Embryonic facial prominence (tissue), 1 donor: ENCODE data around the gene TMUB2.
"Not testable (repeated sequence)": the region's sequence is repeated elsewhere in the genome, so short reads cannot be mapped to it uniquely, and the experiment has no call there.

ENCODE experiments used
- DNase-seq: peaks from one replicate; pipeline ENCODE4 v3.0.0-alpha.2; 2016; ENCODE audit errors: extremely low spot score

TMUB2 gene

DNA sequence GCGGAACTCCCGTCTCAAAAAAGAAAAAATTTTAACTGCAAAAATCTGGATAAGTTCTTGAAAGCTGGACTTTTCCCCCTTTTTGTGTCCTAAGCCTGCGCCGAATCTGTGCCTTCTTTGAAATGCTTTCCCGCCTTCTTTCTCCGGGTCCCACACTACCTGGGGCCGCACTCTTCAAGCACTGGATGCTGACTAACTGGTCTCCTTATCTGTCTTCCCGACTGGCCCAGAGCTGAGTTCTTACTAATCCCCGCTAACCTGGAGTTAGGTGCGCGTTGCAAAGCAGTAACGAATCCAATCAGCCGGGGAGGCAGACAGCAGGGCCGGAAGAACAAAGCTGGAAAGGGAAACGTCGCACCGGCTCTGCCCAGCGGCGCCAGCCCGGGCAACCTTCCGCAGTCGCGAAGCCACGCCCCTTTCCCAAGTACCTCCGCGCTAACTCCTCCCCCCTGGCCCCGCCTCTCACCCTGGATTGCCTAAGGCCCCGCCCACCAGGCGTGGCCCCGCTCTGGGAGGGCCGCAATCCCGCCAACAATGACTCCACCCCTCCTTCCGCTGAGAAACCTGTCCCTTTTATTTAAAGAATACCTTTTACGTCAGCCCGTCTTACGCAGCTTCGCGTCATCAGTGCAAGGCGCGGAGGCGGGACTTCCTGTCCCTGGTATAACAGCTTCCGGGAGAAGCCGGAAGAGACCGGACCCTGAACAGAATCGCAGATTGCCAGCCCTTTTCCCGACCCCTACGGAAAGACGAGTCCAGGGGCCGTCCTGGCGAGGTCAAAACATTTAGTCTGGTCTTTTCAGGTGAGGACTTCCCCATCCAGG is at the start of gene TMUB2:
Gene TMUB2 (plus strand): TSS at position 666 of the 824 bp plus-strand sequence. CDS start 737 bp downstream, outside the sequence.
- peak; percentile 100 for DNase-seq

DNA sequence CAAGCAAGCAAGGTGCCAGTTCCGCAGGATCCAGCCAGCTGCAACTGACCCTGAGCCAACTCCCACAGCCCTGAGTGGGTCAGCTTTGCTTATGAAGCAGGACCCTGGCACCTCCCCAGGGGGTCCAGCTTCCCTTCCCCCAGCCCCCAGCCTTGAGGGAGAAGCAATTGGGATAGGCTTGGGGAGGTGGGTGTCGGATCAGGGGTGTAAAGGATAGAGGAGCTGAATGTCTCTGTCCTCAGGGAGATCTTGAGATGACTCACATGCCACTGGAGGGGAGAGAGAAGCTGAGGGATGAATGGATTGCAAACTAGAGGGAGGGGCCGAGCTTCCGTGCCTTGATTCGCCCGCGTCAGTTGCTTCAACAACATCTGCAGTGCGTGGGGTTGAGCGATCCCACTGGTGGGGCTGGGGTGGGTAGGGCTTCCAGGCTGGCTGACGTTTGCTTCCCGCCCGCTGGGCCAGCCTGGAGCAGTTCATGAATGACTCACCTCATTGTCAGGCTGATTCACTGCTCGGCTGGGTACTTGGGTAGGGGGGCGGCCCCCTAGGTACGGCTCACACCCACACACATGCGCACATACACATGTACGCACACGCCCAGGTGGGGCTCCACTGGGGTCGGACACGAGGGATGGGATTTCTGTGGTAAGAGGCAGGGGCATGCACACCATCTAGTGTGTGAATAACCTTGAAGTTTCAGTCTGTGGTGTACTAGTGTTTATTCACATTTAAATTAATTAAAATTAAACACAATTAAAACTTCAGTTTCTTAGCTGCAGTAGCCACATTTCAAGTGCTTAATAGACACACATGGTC is 48.7 kb upstream of the TMUB2 start:
- DNase-seq = peak; percentile 72

DNA sequence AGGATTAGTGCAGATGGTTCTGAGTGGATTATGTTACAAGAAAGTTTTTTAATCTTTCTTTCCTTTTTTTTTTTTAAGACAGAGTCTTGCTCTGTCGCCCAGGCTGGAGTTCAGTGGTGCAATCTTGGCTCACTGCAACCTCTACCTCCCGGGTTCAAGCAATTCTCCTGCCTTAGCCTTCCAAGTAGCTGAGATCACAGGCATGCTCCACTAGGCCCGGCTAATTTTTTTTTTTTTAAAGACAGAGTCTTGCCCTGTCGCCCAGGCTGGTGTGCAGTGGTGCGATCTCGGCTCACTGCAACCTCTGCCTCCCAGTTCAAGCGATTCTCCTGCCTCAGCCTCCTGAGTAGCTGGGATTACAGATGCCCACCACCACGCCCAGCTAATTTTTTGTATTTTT is 42.9 kb upstream of the TMUB2 start:
- not testable (repeated sequence) for DNase-seq

DNA sequence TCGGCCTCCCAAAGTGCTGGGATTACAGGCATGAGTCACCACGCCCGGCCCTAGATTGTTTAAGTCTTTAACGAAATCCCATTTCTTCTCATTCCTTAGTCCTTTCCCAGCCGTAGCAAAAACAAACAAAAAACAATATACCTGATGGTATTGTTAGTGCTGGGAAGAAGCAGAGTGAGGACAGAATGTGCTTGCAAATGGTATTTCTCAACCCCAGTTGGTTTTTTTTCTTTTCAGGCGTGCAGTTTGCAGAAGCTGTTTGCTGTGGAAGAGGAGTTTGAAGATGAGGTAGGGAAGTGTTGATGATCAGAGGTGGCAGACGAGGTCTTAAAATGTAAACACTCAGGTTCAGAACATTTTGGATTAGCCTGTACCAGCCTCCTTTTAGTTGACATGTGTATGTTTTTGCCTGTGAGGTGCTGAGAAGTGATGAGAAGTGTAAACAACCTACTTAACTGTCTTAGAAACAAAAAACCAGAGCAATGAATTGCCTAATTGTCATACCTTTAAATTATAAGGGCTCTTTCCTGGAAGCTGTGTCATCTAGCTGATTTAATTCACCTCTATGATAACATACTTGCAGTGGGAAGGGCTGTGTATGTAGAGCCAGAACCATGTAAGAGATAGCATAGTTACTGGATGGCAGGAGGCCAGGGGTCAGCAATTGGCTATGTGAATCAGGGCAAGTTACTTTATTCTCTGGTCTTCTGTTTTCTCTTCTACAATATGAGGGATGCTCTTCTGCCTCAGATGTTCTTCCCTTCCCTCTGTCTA is 41.6 kb upstream of the TMUB2 start:
- DNase-seq = no peak

DNA sequence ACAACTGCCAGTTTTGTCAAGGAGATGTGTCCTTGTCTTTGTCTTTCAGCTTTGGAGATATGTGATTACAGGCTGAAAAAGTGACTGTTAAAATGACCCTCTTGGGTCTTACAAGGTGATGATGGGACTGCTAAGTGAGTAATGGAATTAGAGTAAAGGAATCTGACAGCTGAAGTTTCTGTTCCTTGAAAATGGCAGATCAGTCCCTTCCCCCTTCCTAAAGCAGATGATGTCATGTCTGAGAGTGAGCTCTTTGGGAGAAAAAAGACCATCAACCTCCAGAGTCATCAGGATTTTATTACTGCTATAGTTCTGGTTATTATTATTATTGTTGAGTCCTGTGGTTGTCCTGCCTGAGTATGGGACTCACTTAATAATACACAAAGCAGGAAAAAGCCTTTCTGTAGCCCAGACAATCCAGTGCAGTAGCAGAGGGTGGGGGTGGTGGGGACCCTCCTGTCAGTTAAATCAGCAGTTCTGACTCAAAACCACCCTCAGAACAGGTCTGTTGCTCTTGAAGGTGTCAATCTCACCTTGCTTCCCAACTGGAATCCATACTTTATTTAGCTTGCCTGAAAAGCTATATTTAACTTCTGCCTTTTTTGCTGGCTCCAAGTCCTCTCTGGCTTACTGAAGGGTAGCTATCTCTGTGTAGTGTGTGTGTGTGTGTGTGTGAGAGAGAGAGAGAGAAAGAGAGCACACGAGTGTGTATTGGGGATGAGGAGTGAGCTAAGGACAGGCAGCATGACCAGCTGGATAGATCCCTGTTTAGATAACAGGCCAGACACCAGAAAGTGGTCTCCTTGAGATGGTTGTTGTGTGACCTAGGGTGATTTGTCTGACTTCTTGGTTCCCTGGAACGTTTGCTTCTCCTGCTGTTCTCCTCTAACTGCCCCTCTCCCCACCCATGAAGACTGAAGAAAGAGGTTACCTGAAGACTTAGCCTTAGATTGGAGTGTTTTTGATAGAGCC is 40.1 kb upstream of the TMUB2 start:
- DNase-seq = no peak

DNA sequence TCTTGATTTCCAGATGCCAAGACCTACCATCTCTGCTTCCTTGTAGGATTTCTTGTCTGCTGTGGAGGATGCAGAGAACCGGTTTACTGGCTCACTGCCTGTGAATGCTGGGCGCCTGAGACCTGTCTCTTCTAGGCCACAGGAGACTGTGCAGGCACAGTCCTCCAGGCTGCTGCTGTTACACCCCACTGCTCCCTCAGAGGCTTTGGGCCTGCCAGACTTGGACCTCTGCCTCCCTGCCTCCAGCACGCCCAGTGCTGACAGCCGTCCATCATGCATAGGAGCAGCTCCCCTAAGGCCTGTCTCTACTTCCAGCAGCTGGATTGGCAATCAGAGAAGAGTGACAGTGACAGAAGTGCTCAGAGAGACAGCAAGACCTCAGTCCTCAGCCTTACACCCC is 39.0 kb upstream of the TMUB2 start:
- DNase-seq = no peak

DNA sequence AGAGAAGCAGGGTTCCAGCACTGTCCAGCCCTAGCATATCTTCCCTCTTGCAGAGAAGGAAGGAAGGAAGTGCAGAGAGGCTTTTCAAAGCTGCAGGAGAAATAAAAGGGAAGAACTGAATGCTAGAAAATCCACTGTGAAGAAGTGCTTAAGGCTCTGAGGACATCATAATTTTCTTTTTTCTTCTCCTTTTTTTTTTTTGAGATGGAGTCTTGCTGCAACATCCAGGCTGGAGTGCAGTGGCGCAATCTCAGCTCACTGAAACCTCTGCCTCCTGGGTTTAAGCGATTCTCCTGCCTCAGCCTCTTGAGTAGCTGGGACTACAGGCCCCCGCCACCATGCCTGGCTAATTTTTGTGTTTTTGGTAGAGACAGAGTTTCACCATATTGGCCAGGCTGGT is 37.7 kb upstream of the TMUB2 start:
- not testable (repeated sequence) for DNase-seq

DNA sequence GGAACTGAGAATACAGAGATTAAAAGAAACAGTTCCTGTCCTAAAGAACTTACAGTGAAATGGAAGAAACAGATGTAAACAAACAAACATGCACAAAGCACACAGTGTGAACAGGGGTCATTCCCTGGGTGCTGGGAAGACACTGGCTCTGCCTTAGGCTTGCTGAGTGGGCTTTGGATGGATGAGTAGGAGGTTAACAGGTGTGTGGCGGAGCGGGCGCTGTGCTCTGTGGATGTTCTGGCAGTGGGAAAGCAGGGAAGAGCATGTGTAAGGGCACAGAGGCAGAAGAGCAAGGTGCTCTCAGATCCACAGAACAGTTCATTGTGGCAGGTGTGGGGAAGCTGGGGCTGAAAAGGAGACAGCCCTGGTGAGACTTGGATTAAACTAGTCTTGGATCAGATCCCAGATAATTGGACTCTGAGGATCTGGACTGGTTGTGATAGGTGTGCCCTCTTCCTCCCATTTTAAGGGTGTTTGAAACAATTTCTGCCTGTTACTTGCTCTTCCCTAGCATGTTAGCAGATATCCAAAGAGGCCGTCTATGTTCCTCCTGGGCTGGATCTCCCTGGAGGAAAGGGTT is 36.9 kb upstream of the TMUB2 start:
- no peak for DNase-seq

DNA sequence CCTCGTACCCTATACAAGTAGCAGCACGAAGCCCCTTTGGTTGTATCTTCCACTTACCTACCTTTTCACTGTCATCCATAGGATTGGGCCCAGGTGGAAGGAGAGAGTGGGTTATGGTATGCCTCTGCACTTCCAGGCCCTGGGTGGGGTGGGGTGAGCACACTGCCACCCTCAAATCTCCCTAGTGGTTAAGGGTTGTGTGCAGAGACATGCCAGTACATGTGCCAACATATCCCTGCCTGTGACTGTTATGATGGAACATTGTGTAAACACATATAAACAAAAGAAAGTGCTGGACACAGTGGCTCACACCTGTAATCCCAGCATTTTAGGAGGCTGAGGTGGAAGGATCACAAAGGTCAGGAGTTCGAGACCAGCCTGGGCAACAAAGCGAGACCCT is 33.9 kb upstream of the TMUB2 start:
- DNase-seq = no peak

DNA sequence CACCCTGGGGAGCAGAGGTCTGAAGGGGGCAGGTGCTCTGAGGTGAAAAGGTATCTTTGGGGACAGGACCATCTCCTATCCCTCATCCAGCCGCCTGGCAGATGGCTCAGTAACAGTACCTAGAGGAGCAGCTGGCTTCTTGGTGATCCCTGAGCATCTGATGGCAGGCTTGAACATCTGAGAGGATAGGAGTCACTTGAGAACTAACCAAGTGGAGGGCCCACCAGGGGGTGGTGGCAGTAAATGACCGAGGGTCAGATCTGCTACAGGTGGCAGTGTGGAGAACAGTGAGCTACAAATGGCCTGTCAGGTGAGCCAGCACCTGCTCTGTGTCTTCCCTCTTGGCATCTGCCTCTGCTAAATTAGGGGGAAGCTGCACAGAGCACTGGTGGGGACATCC is 31.3 kb upstream of the TMUB2 start:
- no peak for DNase-seq

DNA sequence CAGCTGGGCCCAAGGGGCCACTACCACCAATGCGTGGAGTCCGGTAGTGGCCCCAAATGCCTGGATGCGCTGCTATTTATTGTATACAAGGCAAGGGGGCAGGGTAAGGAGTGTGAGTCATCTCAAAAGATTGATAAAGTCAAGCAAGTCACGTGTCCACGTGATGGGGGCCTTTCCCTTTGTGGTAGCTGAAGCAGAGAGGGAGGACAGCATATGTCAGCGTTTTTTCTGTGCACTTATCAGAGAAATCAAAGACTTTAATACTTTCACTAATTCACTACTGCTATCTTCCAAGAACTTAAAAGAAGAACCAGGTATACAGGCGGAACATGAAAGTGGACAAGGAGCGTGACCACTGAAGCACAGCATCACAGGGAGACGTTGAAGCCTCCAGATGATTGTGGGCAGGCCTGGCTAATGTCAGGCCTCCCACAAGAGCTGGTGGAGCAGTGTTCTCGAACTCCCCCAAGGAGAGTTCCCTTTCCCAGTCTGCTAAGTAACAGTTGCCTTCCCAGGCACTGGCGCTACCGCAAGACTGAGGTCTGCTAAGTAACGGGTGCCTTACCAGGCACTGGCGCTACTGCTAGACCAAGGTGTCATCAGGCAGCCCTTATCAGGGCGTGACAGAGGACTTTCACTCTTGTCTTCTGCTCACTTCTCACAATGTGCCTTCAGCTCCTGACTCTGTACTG is 27.1 kb upstream of the TMUB2 start:
- DNase-seq = no peak

DNA sequence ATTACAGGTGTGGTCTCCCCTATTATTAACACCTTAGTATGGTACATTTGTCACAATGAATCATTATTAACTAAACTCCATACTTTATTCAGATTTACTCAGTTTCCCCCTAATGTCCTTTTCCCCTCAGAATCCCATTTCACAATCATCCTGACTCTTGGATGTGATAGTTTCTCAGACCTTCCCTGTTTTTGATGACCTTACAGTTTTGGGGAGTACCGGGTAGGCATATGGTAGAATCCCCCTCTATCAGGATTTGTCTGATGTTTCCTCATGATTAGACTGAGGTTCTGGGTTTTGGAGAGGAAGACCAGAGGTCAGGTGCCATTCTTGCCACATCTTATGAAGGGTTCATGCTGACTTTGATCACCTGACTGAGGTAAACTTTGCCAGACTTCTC is 22.3 kb upstream of the TMUB2 start:
- DNase-seq = no peak

DNA sequence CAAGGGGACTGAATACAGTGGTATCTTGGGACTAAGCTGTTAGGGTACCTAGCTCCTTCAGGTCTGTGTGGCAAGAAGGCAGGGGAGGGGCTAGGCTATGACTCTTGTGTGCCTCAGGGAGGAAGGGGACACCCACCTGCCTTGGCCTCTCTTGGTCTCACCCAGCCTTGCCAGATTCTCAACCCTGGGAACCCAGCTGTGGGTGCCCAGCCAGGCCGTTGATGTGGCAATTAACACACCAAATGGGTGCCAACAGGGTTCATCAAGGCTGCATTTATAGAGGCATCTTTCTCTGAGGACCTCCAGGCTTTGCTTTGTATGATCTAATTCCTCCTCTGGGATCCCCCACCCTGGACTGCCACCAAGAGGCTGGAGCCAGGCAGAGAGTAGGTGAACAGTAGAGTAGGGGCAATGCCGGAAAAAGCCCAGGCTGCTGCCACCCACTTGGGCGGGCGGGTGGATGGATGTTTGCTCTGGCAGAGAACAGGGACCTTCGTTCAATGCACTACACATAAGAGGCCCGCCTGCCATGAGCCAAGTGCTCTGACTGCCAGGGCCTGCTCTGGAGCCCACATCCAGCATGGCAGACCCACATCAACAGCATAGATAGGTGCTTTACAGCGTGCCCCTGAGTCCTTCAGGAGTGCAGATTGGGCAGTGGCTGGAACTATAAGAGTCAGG is 19.5 kb upstream of the TMUB2 start:
- DNase-seq = no peak

DNA sequence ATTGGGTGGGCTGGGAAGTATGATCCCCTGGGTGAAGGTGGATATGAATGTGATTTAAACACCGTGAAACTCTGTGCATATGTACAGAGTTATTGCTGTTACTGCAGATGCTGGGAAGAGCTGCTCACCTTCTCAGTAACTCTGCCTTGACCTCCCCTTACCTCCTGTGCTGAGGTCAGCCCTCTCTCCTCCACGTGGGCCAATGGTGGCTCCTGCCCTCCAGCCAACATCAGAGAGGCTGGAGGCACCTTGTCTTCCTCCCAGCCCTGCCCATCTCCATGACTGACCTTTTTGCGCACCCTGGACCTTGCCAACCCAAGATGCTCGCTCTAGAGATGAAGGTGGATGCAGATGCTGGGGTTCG is 16.7 kb upstream of the TMUB2 start:
- no peak for DNase-seq

DNA sequence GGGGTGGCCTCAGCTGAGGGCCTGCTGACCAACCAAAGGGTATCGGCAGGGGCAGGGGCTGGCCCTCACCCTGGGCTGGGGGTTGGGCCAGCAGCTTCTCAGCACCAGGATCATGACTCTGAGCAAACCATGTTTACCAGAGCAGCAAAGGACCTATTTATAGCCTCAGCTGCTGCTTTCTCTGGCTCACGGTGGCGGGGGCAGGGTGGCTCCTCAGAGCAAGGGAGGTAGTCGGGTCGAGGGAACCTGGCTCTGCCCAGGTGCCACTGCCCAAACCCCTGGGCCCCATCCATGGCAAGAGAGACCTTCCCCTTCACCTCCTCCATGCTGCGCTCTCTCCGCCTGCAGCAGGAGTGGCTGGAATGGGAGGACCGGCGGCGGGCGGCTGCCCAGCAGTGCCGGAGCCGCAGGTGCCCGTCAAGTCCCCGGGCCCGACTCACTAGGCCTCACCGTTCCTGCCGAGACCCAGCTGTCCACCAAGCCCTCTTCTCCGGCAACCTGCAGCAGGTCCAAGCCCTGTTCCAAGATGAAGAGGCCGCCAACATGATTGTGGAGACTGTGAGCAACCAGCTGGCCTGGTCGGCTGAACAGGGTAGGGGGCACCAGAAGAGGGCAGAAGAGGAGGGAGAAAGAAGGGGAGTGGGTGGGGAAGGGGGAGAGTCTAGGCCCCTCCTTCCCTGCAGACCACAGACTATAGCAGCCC is 16.1 kb upstream of the TMUB2 start, which contains the start of gene ASB16:
Gene ASB16 (plus strand): TSS at position 206 of the 703 bp plus-strand sequence. CDS start 86 bp downstream, at position 292.
- DNase-seq = no peak

DNA sequence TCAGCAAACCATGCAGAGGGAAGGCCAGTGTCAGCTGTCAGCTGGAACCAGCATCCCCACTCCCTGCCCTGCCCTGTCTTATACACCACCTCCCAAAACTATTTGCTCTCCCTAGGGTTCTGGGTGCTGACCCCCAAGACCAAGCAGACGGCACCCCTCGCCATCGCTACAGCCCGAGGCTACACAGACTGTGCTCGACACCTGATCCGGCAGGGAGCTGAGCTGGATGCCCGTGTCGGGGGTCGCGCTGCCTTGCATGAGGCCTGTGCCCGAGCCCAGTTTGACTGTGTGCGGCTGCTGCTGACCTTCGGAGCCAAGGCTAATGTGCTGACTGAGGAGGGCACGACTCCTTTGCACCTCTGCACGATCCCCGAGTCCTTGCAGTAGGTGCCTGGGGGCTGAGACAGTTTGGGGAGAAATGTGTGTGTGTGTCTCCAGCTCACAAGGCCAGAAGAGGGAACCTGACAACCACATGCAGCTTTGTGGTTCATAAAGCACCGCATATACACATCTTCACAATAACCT is 14.8 kb upstream of the TMUB2 start:
- DNase-seq = no peak

DNA sequence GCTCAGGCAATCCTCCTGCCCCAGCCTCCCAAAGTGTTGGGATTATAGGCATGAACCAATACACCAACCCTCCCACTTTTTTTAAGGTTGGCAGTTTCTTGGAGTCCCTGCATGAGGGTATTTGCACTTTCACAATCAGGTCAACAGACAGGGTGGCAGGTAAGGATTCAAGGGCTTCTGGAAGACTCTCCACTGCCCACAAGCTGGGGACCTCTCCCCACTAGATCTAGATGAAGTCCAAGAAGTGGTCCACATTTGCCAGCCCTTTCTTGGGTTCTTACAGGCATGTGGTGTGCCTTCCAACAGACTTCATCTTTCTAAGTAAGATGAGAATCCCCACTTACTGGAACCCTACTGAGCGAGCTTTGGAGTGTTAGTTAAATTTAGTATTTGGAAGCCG is 12.3 kb upstream of the TMUB2 start:
- no peak for DNase-seq

DNA sequence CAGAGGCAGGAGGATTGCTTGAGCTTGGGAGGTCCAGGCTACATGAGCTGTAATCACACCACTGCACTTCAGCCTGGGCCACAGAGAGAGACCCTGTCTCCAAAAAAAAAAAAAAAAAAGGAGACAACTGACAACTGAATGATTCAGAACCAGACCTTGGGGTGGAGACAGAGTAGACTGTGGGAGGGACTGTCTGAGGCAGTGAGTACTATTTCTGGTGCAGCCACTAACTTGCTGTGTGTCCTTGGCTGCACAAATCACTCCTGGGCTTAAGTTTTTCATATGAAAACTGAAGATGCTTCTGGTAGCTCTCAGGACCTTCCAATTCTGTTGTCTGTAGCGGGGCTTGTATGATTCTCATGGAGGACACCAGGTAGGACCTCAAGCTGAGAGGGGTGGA is 10.5 kb upstream of the TMUB2 start:
- no peak for DNase-seq
